Natural killer cell treated with Interleukin-12 subunit alpha and Interleukin-12 subunit beta and Interleukin-15 and Interleukin-18, amount 100 ng/mL, for 72 hours (primary cell): ENCODE results near the gene KCNMB2. TPM values are rescaled to one million over a fixed set of nuclear protein-coding genes. Genes with fewer than 3 reads are reported as not detected.
"Not testable (repeated sequence)": the region's sequence is repeated elsewhere in the genome, so short reads cannot be mapped to it uniquely, and the experiment has no call there.

ENCODE experiments used
- ATAC-seq, 2 donors: fragments of 150-1000 bp; cut with Tn5 transposase in 1 of 2; sonication (Bioruptor Pico), chemical (Tn5 transposase) in 1 of 2; 2 replicates each; pipeline ENCODE4 v1.10.0; 2021
- DNase-seq: peaks from one replicate; pipeline ENCODE4 v3.0.0; 2022; ENCODE audit warnings: low spot score
- H3K27ac Mint-ChIP-seq, 2 donors: 1 replicate in 1 of 2; 2 replicates in 1 of 2; pipeline ENCODE4 v1.8.0; 2022; ENCODE audit warnings: mixed read lengths in 2 of 2, mild to moderate bottlenecking in 1 of 2, moderate library complexity in 1 of 2
- H3K27me3 Mint-ChIP-seq, 2 donors: 1 replicate in 1 of 2; 2 replicates in 1 of 2; pipeline ENCODE4 v1.8.0; 2022; ENCODE audit warnings: mixed read lengths in 2 of 2
- H3K36me3 Mint-ChIP-seq: one replicate; pipeline ENCODE4 v1.8.0; 2022; ENCODE audit warnings: mixed read lengths
- H3K4me1 Mint-ChIP-seq, 2 donors: 1 replicate in 1 of 2; 2 replicates in 1 of 2; pipeline ENCODE4 v1.8.0; 2022; ENCODE audit warnings: low read depth in 2 of 2, mixed read lengths in 2 of 2, mild to moderate bottlenecking in 1 of 2
- H3K4me3 Mint-ChIP-seq: one replicate; pipeline ENCODE4 v1.8.0; 2022; ENCODE audit warnings: mixed read lengths
- H3K9me3 Mint-ChIP-seq: 2 replicates; pipeline ENCODE4 v1.8.0; 2022; ENCODE audit warnings: mixed read lengths
- total RNA-seq, 2 donors: library from RNA; stranded (reverse); gene quantifications; one replicate each; pipeline ENCODE4 v1.2.3, GENCODE V29; 2022

Gene KCNMB2
- total RNA-seq, 2 donors from 2014 or later: not detected

GRCh38 chr3:178532476-178532875 lies 3.8 kb upstream of the KCNMB2 start:
- ATAC-seq (no peak), DNase-seq (no peak)
- peaks cover 0 to 2% of the 10 kb centered on the region in 2 donors for H3K4me1 Mint-ChIP-seq
- peaks cover 8 to 25% of the 10 kb centered on the region in 2 donors for H3K27me3 Mint-ChIP-seq
- peaks cover 12% of the 10 kb centered on the region for H3K9me3 Mint-ChIP-seq
- no peaks in the 10 kb centered on the region for H3K36me3 Mint-ChIP-seq
- no peak overlapping the region for H3K27ac Mint-ChIP-seq
- no peak overlapping the region for H3K4me3 Mint-ChIP-seq

DNA sequence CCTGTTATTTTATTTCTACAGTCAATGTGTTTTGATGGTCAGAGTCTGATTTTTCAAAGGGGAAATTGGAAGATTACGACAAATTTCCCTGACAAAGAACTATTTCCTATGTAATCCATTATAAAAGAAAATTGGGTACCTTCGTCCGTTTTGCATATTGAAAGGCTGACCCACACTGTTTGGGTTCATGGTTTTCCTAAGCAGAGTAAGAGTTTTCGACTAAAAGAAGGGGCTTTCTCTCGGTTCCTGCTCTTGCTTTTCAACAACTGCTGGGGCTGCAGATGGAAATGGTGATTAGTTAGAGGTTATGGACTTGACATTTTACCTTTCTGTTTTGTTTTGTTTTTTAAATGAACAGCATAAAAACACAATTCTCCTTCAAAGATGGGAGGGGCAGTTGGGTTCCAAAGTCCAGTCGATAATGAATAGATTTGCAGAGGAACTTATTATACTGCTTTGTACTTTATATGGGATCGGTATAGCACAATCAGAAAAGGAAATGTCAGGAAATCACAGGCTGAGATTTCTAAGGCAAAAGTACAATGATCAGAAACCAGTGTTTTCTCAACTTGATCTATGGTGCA lies 978 bp downstream of the KCNMB2 start:
- Mint-ChIP-seq H3K36me3 (no peaks in the 10 kb centered on the region), H3K4me3 (no peak overlapping the region), H3K9me3 (peaks cover 9% of the 10 kb centered on the region), H3K27ac (no peak overlapping the region), H3K4me1 (peaks cover 0 to 2% of the 10 kb centered on the region in 2 donors), H3K27me3 (peaks cover 8 to 39% of the 10 kb centered on the region in 2 donors)
- ATAC-seq (no peak), DNase-seq (no peak)

DNA sequence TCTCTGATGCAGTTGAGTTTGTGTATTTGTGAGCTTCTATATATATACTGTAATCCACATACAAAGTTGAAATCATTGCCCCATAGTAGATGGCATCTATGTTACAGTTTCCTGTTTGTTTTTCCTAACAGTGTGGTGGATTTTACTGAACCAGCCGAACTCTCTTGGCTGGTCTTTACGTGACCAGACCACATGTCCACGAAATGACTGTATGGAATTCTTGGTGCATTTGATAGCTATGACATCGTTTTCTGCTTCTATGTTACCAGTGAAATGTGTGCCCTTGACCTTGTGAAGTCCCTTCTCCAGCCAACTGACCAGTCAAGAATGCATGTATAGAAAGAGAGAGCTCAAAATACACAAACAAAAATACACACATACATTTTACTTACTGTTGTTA lies 1.8 kb downstream of the KCNMB2 start:
- H3K4me1 Mint-ChIP-seq: peaks cover 0 to 2% of the 10 kb centered on the region in 2 donors
- H3K9me3 Mint-ChIP-seq: peaks cover 8% of the 10 kb centered on the region
- H3K4me3 Mint-ChIP-seq: no peak overlapping the region
- ATAC-seq (no peak), DNase-seq (no peak)
- no peak overlapping the region for H3K27ac Mint-ChIP-seq
- H3K36me3 Mint-ChIP-seq: no peaks in the 10 kb centered on the region
- H3K27me3 Mint-ChIP-seq: peaks cover 8 to 35% of the 10 kb centered on the region in 2 donors

GRCh38 chr3:178540184-178540583 lies 3.9 kb downstream of the KCNMB2 start:
- H3K4me1 Mint-ChIP-seq: peaks cover 0 to 2% of the 10 kb centered on the region in 2 donors
- H3K27ac Mint-ChIP-seq: no peak overlapping the region
- H3K9me3 Mint-ChIP-seq: peaks cover 6% of the 10 kb centered on the region
- peaks cover 8 to 24% of the 10 kb centered on the region in 2 donors for H3K27me3 Mint-ChIP-seq
- no peak for DNase-seq
- no peak for ATAC-seq
- H3K36me3 Mint-ChIP-seq: no peaks in the 10 kb centered on the region
- H3K4me3 Mint-ChIP-seq: no peak overlapping the region

- H3K4me1 Mint-ChIP-seq: no peaks in the 10 kb centered on the region
- no peaks in the 10 kb centered on the region for H3K36me3 Mint-ChIP-seq
- ATAC-seq: no peak
- no peak overlapping the region for H3K4me3 Mint-ChIP-seq
- peaks cover 0 to 7% of the 10 kb centered on the region in 2 donors for H3K27me3 Mint-ChIP-seq
- H3K9me3 Mint-ChIP-seq: peaks cover 2% of the 10 kb centered on the region
- H3K27ac Mint-ChIP-seq: no peak overlapping the region
- no peak for DNase-seq
Measured at GRCh38 chr3:178545337-178545736, 9.1 kb downstream of the KCNMB2 start.

DNA sequence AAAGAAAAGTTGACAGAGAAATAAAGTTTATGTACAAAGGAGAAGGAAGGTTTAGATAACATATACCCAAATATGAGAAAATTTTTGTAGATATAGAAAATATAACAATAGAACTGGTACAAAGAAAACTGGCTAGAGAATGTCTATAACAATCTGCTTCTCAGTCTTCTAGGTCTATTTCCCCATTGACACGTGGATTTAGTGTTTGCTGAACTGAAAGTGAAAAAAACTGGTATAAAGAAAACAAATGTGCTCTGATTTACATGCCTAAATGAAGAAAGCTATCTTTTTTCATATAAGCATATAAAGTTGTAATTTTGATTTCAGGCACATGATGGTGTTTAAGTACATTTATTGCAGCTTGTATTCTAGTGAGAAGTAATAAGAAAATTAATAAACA lies 9.8 kb downstream of the KCNMB2 start:
- H3K4me1 Mint-ChIP-seq: no peaks in the 10 kb centered on the region
- H3K27me3 Mint-ChIP-seq: no peaks in the 10 kb centered on the region
- DNase-seq (no peak), ATAC-seq (no peak)
- no peaks in the 10 kb centered on the region for H3K36me3 Mint-ChIP-seq
- peaks cover 2% of the 10 kb centered on the region for H3K9me3 Mint-ChIP-seq
- no peak overlapping the region for H3K27ac Mint-ChIP-seq
- H3K4me3 Mint-ChIP-seq: no peak overlapping the region

GRCh38 chr3:178549426-178549825 lies 13.2 kb downstream of the KCNMB2 start:
- not testable (repeated sequence) for H3K4me3 Mint-ChIP-seq, H3K9me3 Mint-ChIP-seq, H3K4me1 Mint-ChIP-seq, ATAC-seq, H3K27me3 Mint-ChIP-seq, DNase-seq, H3K27ac Mint-ChIP-seq, H3K36me3 Mint-ChIP-seq

DNA sequence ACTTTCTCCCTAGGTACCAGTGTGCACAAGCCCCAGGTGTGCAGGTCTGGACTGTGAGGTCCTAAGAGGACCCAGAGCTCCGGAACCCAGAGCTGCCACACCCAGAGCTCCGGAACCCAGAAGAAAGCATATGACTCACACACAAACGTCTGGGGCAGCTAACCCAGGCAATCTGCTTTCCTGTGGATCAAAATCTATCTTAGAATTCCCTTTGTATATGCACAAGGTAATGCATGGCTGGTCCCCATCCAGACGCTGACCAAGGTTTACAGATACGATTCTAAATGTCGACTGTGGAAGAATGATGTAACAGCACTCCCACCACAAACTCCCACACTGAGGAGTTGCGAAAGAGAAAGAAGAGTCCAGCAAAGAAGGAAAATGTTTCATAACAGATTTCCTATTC lies 15.7 kb downstream of the KCNMB2 start:
- no peak for DNase-seq
- Mint-ChIP-seq H3K4me3 (no peak overlapping the region), H3K9me3 (no peaks in the 10 kb centered on the region), H3K36me3 (no peaks in the 10 kb centered on the region), H3K4me1 (no peaks in the 10 kb centered on the region), H3K27me3 (no peaks in the 10 kb centered on the region), H3K27ac (no peak overlapping the region)
- no peak for ATAC-seq

DNA sequence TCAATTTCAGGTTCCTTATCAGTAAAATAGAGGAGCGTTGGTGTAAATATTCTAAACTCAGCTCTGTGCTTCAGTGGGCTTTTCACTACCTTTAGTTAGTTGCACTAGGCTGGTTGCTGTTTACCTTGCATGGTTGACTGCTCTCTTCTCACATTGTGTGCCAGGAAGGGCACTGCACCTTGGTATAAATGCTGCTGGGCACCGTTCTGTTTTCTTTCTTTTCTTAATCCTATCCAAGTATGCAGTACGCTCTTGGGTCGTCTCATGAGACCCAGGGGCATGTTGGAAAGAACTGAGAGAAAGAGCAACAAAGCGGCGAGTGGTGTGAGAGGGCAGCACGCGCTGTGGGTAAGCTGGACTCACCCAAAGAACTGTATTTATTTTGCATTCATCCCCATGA lies 22.4 kb downstream of the KCNMB2 start:
- Mint-ChIP-seq H3K36me3 (no peaks in the 10 kb centered on the region), H3K4me3 (no peak overlapping the region)

DNA sequence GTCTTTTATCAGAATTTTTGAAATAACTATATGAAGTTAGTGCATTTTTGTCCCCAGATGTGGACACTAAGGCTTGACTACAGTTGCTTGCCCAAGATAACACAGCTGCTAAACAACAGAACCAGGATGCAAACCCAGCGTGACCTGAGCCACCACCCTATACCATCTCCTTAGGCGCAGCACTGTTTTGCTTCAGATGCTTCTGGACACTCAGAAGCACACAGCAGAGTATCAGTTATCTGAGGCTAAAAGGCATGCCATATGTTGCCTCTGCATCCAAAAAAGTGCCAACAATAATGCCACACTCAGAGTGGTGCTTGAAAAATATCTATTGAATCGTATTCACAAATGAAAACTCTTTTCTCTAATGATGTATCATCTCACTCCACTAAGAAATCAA lies 24.5 kb downstream of the KCNMB2 start:
- Mint-ChIP-seq H3K4me1 (no peaks in the 10 kb centered on the region), H3K9me3 (peaks cover 3% of the 10 kb centered on the region), H3K4me3 (no peak overlapping the region), H3K36me3 (no peaks in the 10 kb centered on the region), H3K27ac (no peak overlapping the region), H3K27me3 (no peaks in the 10 kb centered on the region)
- ATAC-seq: no peak
- no peak for DNase-seq

More for the DNA sequence above, 22.4 kb downstream of the KCNMB2 start:
- DNase-seq: no peak
- Mint-ChIP-seq H3K27ac (no peak overlapping the region), H3K4me1 (no peaks in the 10 kb centered on the region), H3K9me3 (peaks cover 3% of the 10 kb centered on the region), H3K27me3 (no peaks in the 10 kb centered on the region)
- no peak for ATAC-seq

DNA sequence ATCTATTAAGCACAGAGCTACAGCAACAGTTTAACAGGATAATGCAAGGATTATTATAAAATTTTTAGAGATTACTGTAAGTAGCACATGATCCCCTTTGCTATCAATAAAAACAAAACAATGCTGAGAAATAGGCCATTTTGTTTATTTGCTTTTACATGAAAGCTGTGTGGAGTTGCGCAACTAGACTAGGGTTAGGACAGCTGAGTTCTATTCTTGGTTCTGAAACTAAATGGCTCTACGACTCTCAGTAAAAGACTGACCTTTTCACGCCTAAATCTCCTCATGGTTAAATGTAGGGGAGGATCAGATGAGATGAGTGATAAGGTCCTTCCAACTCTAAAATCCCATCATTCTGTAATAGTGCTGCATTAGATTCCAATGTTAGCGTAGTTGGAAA lies 25.0 kb downstream of the KCNMB2 start:
- DNase-seq (no peak), ATAC-seq (no peak)
- Mint-ChIP-seq H3K36me3 (no peaks in the 10 kb centered on the region), H3K27ac (no peak overlapping the region), H3K9me3 (peaks cover 3% of the 10 kb centered on the region), H3K4me1 (no peaks in the 10 kb centered on the region), H3K4me3 (no peak overlapping the region), H3K27me3 (no peaks in the 10 kb centered on the region)

GRCh38 chr3:178562143-178562946 lies 26.1 kb downstream of the KCNMB2 start:
- no peaks in the 10 kb centered on the region for H3K27me3 Mint-ChIP-seq
- ATAC-seq (no peak), DNase-seq (no peak)
- H3K36me3 Mint-ChIP-seq: no peaks in the 10 kb centered on the region
- peaks cover 3% of the 10 kb centered on the region for H3K9me3 Mint-ChIP-seq
- H3K4me1 Mint-ChIP-seq: no peaks in the 10 kb centered on the region
- no peak overlapping the region for H3K4me3 Mint-ChIP-seq
- no peak overlapping the region for H3K27ac Mint-ChIP-seq

DNA sequence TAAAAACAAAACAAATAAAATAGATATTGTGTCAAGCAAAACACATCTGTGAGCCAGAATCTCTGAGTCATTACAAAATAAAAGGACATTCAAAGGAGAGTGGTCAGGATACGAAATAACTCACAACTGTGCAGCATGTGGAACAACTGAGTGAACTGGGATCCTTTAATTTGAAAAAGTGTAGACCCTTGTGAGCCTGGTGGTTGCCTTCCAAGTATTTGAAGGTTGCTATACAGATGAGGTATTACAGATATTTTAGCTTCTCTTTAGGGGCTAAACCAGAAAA lies 26.7 kb downstream of the KCNMB2 start:
- no peak for ATAC-seq
- no peak for DNase-seq
- H3K36me3 Mint-ChIP-seq: no peaks in the 10 kb centered on the region
- H3K9me3 Mint-ChIP-seq: peaks cover 3% of the 10 kb centered on the region
- no peaks in the 10 kb centered on the region for H3K4me1 Mint-ChIP-seq
- H3K27me3 Mint-ChIP-seq: no peaks in the 10 kb centered on the region
- H3K4me3 Mint-ChIP-seq: no peak overlapping the region
- H3K27ac Mint-ChIP-seq: no peak overlapping the region

GRCh38 chr3:178567611-178568010 lies 31.4 kb downstream of the KCNMB2 start:
- DNase-seq (no peak), ATAC-seq (no peak)
- Mint-ChIP-seq H3K36me3 (no peaks in the 10 kb centered on the region), H3K27ac (no peak overlapping the region), H3K4me3 (no peak overlapping the region), H3K9me3 (no peaks in the 10 kb centered on the region), H3K4me1 (no peaks in the 10 kb centered on the region), H3K27me3 (no peaks in the 10 kb centered on the region)
